Neural crest cell (in vitro differentiated cells): Measurements from ENCODE around the gene MRPL42. TPM values are rescaled to one million over a fixed set of nuclear protein-coding genes. Genes with fewer than 3 reads are reported as not detected.
"Not testable (repeated sequence)": the region's sequence is repeated elsewhere in the genome, so short reads cannot be mapped to it uniquely, and the experiment has no call there.

ENCODE experiments used
- DNase-seq: peaks from one replicate; pipeline ENCODE4 v3.0.0; 2021; ENCODE audit warnings: low read depth, mixed read lengths, low spot score
- H3K27ac Mint-ChIP-seq: one replicate; pipeline ENCODE4 v1.8.0; 2021; ENCODE audit warnings: mild to moderate bottlenecking, mixed read lengths; ENCODE audit not compliant: unreplicated experiment
- H3K27me3 Mint-ChIP-seq: 2 replicates; pipeline ENCODE4 v1.8.0; 2021; ENCODE audit warnings: low read depth, mild to moderate bottlenecking, mixed read lengths
- H3K36me3 Mint-ChIP-seq: 2 replicates; pipeline ENCODE4 v1.8.0; 2021; ENCODE audit warnings: low read depth, mild to moderate bottlenecking, mixed read lengths
- H3K4me1 Mint-ChIP-seq: 2 replicates; pipeline ENCODE4 v1.8.0; 2021; ENCODE audit warnings: mixed read lengths
- H3K4me3 Mint-ChIP-seq: one replicate; pipeline ENCODE4 v1.8.0; 2021; ENCODE audit warnings: mild to moderate bottlenecking, mixed read lengths
- H3K9me3 Mint-ChIP-seq: 2 replicates; pipeline ENCODE4 v1.8.0; 2021; ENCODE audit warnings: mixed read lengths
- total RNA-seq: library from RNA; stranded (reverse); gene quantifications from 2 replicates; pipeline ENCODE4 v1.2.1, GENCODE V29; 2021
- TF ChIP-seq, protein P1 (sequence below): fragments of 200-600 bp; sonication (generic); conservative IDR thresholded peaks from 2 replicates; pipeline ENCODE4 v1.5.0; 2021; ENCODE audit warnings: antibody characterized with exemption, mild to moderate bottlenecking

The MRPL42 gene
- total RNA-seq, 1 donor from 2014 or later, result 117 TPM

DNA sequence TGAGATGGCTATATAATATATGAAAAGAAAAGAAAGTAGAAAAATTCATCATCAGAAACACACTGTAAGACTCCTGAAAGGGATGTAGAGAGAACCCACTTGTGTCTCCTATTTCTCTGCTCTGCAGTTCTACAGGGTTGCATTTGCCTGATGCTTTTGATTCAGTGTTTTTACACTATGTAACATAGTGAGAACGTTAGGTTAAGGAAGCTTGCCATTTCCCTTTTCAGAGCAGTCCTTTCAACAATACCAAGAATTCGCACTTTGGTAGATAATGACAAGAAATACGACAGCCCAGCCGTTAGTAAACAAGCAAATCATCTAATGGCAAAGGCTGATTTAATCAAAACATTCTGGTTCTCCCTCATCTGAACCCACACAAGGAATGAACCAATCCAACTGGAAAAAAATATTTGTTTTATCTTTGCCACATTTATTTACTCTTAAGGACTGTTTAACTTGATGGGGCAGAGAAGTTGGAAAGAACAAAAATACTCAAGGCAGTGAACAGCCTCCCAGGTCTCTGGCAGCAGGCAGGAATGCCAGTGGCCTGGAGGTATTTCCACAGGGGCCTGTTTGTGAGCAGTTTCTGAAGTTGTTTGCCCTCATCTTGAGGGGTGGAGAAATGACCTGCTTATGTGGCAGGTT lies 74.4 kb downstream of the MRPL42 start:
- Mint-ChIP-seq H3K4me3 (no peak overlapping the region), H3K27me3 (no peaks in the 10 kb centered on the region), H3K27ac (no peak overlapping the region), H3K4me1 (no peaks in the 10 kb centered on the region), H3K36me3 (peaks cover 5% of the 10 kb centered on the region), H3K9me3 (no peaks in the 10 kb centered on the region)
- TF ChIP-seq, protein P1, sequence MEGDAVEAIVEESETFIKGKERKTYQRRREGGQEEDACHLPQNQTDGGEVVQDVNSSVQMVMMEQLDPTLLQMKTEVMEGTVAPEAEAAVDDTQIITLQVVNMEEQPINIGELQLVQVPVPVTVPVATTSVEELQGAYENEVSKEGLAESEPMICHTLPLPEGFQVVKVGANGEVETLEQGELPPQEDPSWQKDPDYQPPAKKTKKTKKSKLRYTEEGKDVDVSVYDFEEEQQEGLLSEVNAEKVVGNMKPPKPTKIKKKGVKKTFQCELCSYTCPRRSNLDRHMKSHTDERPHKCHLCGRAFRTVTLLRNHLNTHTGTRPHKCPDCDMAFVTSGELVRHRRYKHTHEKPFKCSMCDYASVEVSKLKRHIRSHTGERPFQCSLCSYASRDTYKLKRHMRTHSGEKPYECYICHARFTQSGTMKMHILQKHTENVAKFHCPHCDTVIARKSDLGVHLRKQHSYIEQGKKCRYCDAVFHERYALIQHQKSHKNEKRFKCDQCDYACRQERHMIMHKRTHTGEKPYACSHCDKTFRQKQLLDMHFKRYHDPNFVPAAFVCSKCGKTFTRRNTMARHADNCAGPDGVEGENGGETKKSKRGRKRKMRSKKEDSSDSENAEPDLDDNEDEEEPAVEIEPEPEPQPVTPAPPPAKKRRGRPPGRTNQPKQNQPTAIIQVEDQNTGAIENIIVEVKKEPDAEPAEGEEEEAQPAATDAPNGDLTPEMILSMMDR, result no peak
- DNase-seq, result no peak

DNA sequence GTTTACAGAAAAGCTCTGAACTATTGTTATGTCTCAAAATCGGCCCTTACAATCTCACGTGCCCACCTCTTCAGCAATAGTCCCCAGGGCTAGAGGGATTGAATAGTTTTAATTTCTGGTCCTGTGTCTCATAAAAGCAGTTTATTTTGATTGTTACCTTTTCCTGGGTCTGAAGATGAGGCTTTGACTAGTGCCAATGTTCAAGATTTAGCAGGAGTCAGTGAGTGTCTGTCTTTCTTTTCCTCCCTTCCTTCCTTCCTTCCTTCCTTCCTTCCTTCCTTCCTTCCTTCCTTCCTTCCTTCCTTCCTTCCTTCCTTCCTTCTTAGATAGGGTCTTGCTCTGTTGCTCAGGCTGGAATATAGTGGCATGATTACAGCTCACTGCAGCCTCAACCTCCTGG lies 80.5 kb downstream of the MRPL42 start:
- H3K27ac Mint-ChIP-seq, result peak overlapping the region; percentile 40
- no peaks in the 10 kb centered on the region for H3K9me3 Mint-ChIP-seq
- H3K27me3 Mint-ChIP-seq, result no peaks in the 10 kb centered on the region
- peaks cover 7% of the 10 kb centered on the region for H3K36me3 Mint-ChIP-seq
- DNase-seq, result no peak
- TF ChIP-seq, protein P1, result no peak
- H3K4me3 Mint-ChIP-seq, result no peak overlapping the region
- no peaks in the 10 kb centered on the region for H3K4me1 Mint-ChIP-seq

DNA sequence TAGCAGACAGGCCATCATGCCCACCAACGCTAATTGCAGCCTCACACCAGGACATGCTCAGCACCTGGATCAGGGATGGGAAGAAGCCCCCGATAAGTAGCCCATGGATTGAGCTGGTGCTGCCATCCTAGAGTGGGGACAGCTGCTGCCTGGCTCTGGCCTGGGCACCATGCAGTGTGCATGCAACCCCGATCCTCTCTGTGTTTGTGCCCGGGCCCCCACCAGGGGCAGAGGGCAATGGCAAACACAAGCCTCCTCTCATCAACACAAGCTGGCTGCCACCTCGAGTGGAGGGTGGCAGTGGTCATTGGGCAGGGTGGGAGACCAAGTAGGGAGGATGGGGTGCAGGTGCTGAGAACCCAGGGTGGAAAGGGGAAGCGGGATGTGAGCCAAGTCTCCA lies 81.9 kb downstream of the MRPL42 start:
- DNase-seq, result no peak
- no peak overlapping the region for H3K4me3 Mint-ChIP-seq
- H3K9me3 Mint-ChIP-seq, result no peaks in the 10 kb centered on the region
- H3K27ac Mint-ChIP-seq, result no peak overlapping the region
- no peaks in the 10 kb centered on the region for H3K27me3 Mint-ChIP-seq
- TF ChIP-seq, protein P1, result no peak
- peaks cover 2% of the 10 kb centered on the region for H3K36me3 Mint-ChIP-seq
- no peaks in the 10 kb centered on the region for H3K4me1 Mint-ChIP-seq

DNA sequence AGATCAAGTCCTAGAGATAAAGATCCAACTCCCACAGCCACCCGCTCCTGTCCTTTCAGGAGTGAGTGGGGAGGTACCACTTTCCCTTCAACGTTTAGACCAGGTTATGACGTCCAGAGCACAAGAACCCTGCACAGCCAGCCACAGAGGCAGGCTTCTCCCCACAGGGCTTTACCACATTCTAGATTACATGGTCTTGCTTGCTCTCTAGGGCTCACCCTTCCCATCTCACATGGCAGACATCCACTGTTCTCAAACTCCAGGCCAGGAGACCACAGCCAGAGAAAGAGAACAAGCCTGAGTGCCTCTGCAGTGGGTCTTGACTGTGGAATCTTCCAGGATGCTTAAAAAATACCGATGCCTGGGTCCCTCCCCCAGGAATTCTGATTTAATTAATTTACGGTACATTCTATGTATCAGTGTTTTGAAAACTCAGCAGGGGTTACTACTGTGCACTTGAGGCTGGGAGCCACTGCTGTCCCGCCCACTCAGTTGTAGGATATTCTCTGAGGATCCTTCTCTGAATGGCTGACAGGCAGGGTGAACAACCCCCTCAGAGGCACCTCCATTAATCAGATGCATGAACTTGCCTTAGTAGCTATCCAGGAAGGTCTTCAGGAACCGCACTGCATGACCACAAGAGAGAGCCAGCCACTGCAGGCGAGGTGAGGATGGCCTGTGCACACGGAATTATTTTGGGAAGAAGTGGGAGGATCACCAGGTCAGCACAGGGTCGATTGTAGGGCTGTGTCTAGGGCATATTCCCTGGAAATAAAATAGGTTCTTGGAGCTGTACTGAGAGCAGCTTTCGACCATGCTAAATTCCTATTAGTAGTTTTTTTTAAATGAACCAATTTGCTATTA lies 83.7 kb downstream of the MRPL42 start:
- no peak overlapping the region for H3K4me3 Mint-ChIP-seq
- no peaks in the 10 kb centered on the region for H3K4me1 Mint-ChIP-seq
- no peaks in the 10 kb centered on the region for H3K27me3 Mint-ChIP-seq
- H3K9me3 Mint-ChIP-seq, result no peaks in the 10 kb centered on the region
- H3K36me3 Mint-ChIP-seq, result peaks cover 9% of the 10 kb centered on the region
- TF ChIP-seq, protein P1, result no peak
- H3K27ac Mint-ChIP-seq, result no peak overlapping the region
- no peak for DNase-seq

DNA sequence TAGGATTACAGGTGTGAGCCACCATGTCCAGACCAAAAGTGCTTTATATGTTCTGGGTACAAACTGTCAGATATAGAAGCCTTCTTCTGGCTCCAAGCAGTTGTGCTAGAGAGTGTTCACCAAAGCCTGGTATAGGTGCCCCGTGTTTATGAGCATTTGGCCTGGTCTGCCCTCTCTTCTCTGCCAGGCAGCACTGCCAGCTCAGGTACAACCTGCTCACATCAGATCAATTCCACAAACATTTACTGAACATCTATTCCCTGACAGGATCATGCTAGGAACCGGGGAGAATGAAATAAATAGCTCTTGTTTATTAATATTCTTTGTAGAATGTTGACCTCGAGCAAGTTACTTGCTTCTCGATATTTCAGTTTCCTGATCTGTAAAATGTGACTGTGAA lies 85.1 kb downstream of the MRPL42 start:
- H3K36me3 Mint-ChIP-seq, result peaks cover 14% of the 10 kb centered on the region
- no peak for DNase-seq
- H3K4me1 Mint-ChIP-seq, result no peaks in the 10 kb centered on the region
- H3K27me3 Mint-ChIP-seq, result no peaks in the 10 kb centered on the region
- peaks cover 3% of the 10 kb centered on the region for H3K9me3 Mint-ChIP-seq
- no peak overlapping the region for H3K4me3 Mint-ChIP-seq
- TF ChIP-seq, protein P1, result no peak
- H3K27ac Mint-ChIP-seq, result no peak overlapping the region

DNA sequence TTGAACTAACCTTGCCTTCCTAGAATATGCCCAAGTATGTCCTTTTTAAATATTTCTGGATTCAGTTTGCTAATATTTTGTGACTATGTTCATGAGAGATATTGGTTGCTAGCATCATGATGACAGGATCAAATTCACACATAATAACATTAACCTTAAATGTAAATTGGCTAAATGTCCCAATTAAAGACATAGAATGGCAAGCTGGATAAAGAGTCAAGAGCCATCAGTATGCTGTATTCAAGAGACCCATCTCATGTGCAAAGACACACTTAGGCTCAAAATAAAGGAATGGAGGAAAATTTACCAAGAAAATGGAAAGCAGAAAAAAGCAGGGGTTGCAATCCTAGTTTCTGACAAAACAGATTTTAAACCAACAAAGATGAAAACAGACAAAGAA lies 90.6 kb downstream of the MRPL42 start:
- H3K4me1 Mint-ChIP-seq, H3K4me3 Mint-ChIP-seq, H3K27ac Mint-ChIP-seq, H3K27me3 Mint-ChIP-seq, DNase-seq: not testable (repeated sequence)
- H3K9me3 Mint-ChIP-seq, result peaks cover 21% of the 10 kb centered on the region
- peaks cover 51% of the 10 kb centered on the region for H3K36me3 Mint-ChIP-seq

DNA sequence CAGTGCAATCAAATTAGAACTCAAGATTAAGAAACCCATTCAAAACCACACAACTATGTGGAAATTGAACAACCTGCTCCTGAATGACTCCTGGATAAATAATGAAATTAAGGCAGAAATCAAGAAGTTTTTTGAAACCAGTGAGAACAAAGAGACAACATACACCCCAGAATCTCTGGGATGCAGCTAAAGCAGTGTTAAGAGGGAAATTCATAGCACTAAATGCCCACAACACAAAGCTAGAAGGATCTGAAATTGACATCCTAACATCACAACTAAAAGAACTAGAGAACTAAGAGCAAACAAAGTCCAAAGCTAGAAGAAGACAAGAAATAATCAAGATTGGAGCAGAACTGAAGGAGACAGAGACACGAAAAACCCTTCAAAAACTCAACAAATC lies 91.4 kb downstream of the MRPL42 start:
- H3K4me3 Mint-ChIP-seq, H3K4me1 Mint-ChIP-seq, H3K27me3 Mint-ChIP-seq, H3K27ac Mint-ChIP-seq, DNase-seq: not testable (repeated sequence)
- Mint-ChIP-seq H3K9me3 (peaks cover 21% of the 10 kb centered on the region), H3K36me3 (peaks cover 51% of the 10 kb centered on the region)
